Measurements from ENCODE around the gene HMGCL.
"Not testable (repeated sequence)": the region's sequence is repeated elsewhere in the genome, so short reads cannot be mapped to it uniquely, and the experiment has no call there.

HMGCL gene

GRCh38 chr1:23790696-23791515 is 34.3 kb downstream of the HMGCL start, which contains the start of gene LYPLA2:
Gene LYPLA2 (plus strand): TSS chr1:23791145. CDS start chr1:23792683, 1,538 bp downstream.
- Histone ChIP-seq H3K9me3 (ENCODE audit: control insufficient read depth, insufficient read depth, low read length) (no peaks in the 10 kb centered on the region), H3K9ac (ENCODE audit: low read depth, low read length) (no peak within 1 kb of the TSS), H3K4me3 (ENCODE audit: low read depth, low read length) (peak within 1 kb of the TSS; percentile 85), H3K27me3 (ENCODE audit: control insufficient read depth, insufficient read depth, low read length) (no peaks in the 10 kb centered on the region), H3K36me3 (ENCODE audit: control insufficient read depth, insufficient read depth, low read length) (peaks cover 47% of the 10 kb centered on the region), H3K4me1 (ENCODE audit: control insufficient read depth, insufficient read depth, low read length) (peaks cover 10% of the 10 kb centered on the region), H3K27ac (ENCODE audit: low read depth, low read length) (peak within 1 kb of the TSS; percentile 79)

- Histone ChIP-seq H3K27me3 (ENCODE audit: control insufficient read depth, insufficient read depth, low read length) (no peaks in the 10 kb centered on the region), H3K9me3 (ENCODE audit: control insufficient read depth, insufficient read depth, low read length) (no peaks in the 10 kb centered on the region), H3K9ac (ENCODE audit: low read depth, low read length) (no peak overlapping the region), H3K27ac (ENCODE audit: low read depth, low read length) (no peak overlapping the region), H3K4me1 (ENCODE audit: control insufficient read depth, insufficient read depth, low read length) (peaks cover 10% of the 10 kb centered on the region), H3K36me3 (ENCODE audit: control insufficient read depth, insufficient read depth, low read length) (peaks cover 48% of the 10 kb centered on the region), H3K4me3 (ENCODE audit: low read depth, low read length) (no peak overlapping the region)
These were observed 36.5 kb downstream of the HMGCL start for GRCh38 chr1:23788695-23789094.

GRCh38 chr1:23787701-23788100 is 37.5 kb downstream of the HMGCL start:
- H3K4me3 ChIP-seq (ENCODE audit: low read depth, low read length), result no peak overlapping the region
- peaks cover 40% of the 10 kb centered on the region for H3K36me3 ChIP-seq (ENCODE audit: control insufficient read depth, insufficient read depth, low read length)
- no peaks in the 10 kb centered on the region for H3K9me3 ChIP-seq (ENCODE audit: control insufficient read depth, insufficient read depth, low read length)
- H3K9ac ChIP-seq (ENCODE audit: low read depth, low read length), result no peak overlapping the region
- peaks cover 10% of the 10 kb centered on the region for H3K4me1 ChIP-seq (ENCODE audit: control insufficient read depth, insufficient read depth, low read length)
- H3K27ac ChIP-seq (ENCODE audit: low read depth, low read length), result no peak overlapping the region
- no peaks in the 10 kb centered on the region for H3K27me3 ChIP-seq (ENCODE audit: control insufficient read depth, insufficient read depth, low read length)

- Histone ChIP-seq H3K36me3 (ENCODE audit: control insufficient read depth, insufficient read depth, low read length) (peaks cover 62% of the 10 kb centered on the region), H3K4me3 (ENCODE audit: low read depth, low read length) (no peak overlapping the region), H3K9ac (ENCODE audit: low read depth, low read length) (no peak overlapping the region), H3K27me3 (ENCODE audit: control insufficient read depth, insufficient read depth, low read length) (no peaks in the 10 kb centered on the region), H3K4me1 (ENCODE audit: control insufficient read depth, insufficient read depth, low read length) (no peaks in the 10 kb centered on the region), H3K27ac (ENCODE audit: low read depth, low read length) (no peak overlapping the region), H3K9me3 (ENCODE audit: control insufficient read depth, insufficient read depth, low read length) (no peaks in the 10 kb centered on the region)
These were observed 40.4 kb downstream of the HMGCL start for GRCh38 chr1:23784846-23785245.

GRCh38 chr1:23783141-23783540 is 42.1 kb downstream of the HMGCL start:
- not testable (repeated sequence) for H3K4me3 ChIP-seq (ENCODE audit: low read depth, low read length); H3K9ac ChIP-seq (ENCODE audit: low read depth, low read length); H3K27ac ChIP-seq (ENCODE audit: low read depth, low read length); H3K27me3 ChIP-seq (ENCODE audit: control insufficient read depth, insufficient read depth, low read length); H3K4me1 ChIP-seq (ENCODE audit: control insufficient read depth, insufficient read depth, low read length); H3K9me3 ChIP-seq (ENCODE audit: control insufficient read depth, insufficient read depth, low read length)
- peaks cover 67% of the 10 kb centered on the region for H3K36me3 ChIP-seq (ENCODE audit: control insufficient read depth, insufficient read depth, low read length)

- Histone ChIP-seq H3K9me3 (ENCODE audit: control insufficient read depth, insufficient read depth, low read length) (no peaks in the 10 kb centered on the region), H3K27me3 (ENCODE audit: control insufficient read depth, insufficient read depth, low read length) (no peaks in the 10 kb centered on the region), H3K9ac (ENCODE audit: low read depth, low read length) (no peak overlapping the region), H3K4me1 (ENCODE audit: control insufficient read depth, insufficient read depth, low read length) (peaks cover 10% of the 10 kb centered on the region; the same call in 1 of the 2 replicates), H3K36me3 (ENCODE audit: control insufficient read depth, insufficient read depth, low read length) (peaks cover 36% of the 10 kb centered on the region), H3K27ac (ENCODE audit: low read depth, low read length) (no peak overlapping the region), H3K4me3 (ENCODE audit: low read depth, low read length) (no peak overlapping the region)
These were observed 45.3 kb downstream of the HMGCL start for GRCh38 chr1:23779826-23780371.

GRCh38 chr1:23777979-23778814 is 47.0 kb downstream of the HMGCL start, which contains the start of gene PITHD1:
Gene PITHD1 (plus strand): TSS chr1:23778418. CDS start chr1:23778516, 98 bp downstream.
- Histone ChIP-seq H3K9ac (ENCODE audit: low read depth, low read length) (peak within 1 kb of the TSS; percentile 83), H3K4me3 (ENCODE audit: low read depth, low read length) (peak within 1 kb of the TSS; percentile 92), H3K27ac (ENCODE audit: low read depth, low read length) (peak within 1 kb of the TSS; percentile 77), H3K9me3 (ENCODE audit: control insufficient read depth, insufficient read depth, low read length) (no peaks in the 10 kb centered on the region), H3K27me3 (ENCODE audit: control insufficient read depth, insufficient read depth, low read length) (no peaks in the 10 kb centered on the region), H3K36me3 (ENCODE audit: control insufficient read depth, insufficient read depth, low read length) (peaks cover 28% of the 10 kb centered on the region), H3K4me1 (ENCODE audit: control insufficient read depth, insufficient read depth, low read length) (peaks cover 10% of the 10 kb centered on the region; the same call in 1 of the 2 replicates)

GRCh38 chr1:23776217-23776616 is 49.0 kb downstream of the HMGCL start:
- H3K9ac ChIP-seq (ENCODE audit: low read depth, low read length), result no peak overlapping the region
- no peak overlapping the region for H3K27ac ChIP-seq (ENCODE audit: low read depth, low read length)
- H3K9me3 ChIP-seq (ENCODE audit: control insufficient read depth, insufficient read depth, low read length), result no peaks in the 10 kb centered on the region
- no peak overlapping the region for H3K4me3 ChIP-seq (ENCODE audit: low read depth, low read length)
- peaks cover 10% of the 10 kb centered on the region; the same call in 1 of the 2 replicates for H3K4me1 ChIP-seq (ENCODE audit: control insufficient read depth, insufficient read depth, low read length)
- H3K36me3 ChIP-seq (ENCODE audit: control insufficient read depth, insufficient read depth, low read length), result peaks cover 24% of the 10 kb centered on the region
- no peaks in the 10 kb centered on the region for H3K27me3 ChIP-seq (ENCODE audit: control insufficient read depth, insufficient read depth, low read length)

- Histone ChIP-seq H3K36me3 (ENCODE audit: control insufficient read depth, insufficient read depth, low read length) (peaks cover 8% of the 10 kb centered on the region; the same call in 1 of the 2 replicates), H3K4me3 (ENCODE audit: low read depth, low read length) (no peak overlapping the region), H3K9ac (ENCODE audit: low read depth, low read length) (no peak overlapping the region), H3K4me1 (ENCODE audit: control insufficient read depth, insufficient read depth, low read length) (peaks cover 6% of the 10 kb centered on the region; the same call in 1 of the 2 replicates), H3K9me3 (ENCODE audit: control insufficient read depth, insufficient read depth, low read length) (no peaks in the 10 kb centered on the region), H3K27me3 (ENCODE audit: control insufficient read depth, insufficient read depth, low read length) (no peaks in the 10 kb centered on the region), H3K27ac (ENCODE audit: low read depth, low read length) (no peak overlapping the region)
These were observed 50.9 kb downstream of the HMGCL start for GRCh38 chr1:23774174-23774880.

- Histone ChIP-seq H3K36me3 (ENCODE audit: control insufficient read depth, insufficient read depth, low read length) (peaks cover 18% of the 10 kb centered on the region; the same call in 1 of the 2 replicates), H3K4me1 (ENCODE audit: control insufficient read depth, insufficient read depth, low read length) (0 out of 2 replicates have a peak, but pooled peaks cover 3% of the 10 kb centered on the region), H3K4me3 (ENCODE audit: low read depth, low read length) (no peak overlapping the region), H3K27ac (ENCODE audit: low read depth, low read length) (no peak overlapping the region), H3K27me3 (ENCODE audit: control insufficient read depth, insufficient read depth, low read length) (no peaks in the 10 kb centered on the region), H3K9me3 (ENCODE audit: control insufficient read depth, insufficient read depth, low read length) (no peaks in the 10 kb centered on the region), H3K9ac (ENCODE audit: low read depth, low read length) (no peak overlapping the region)
These were observed 52.4 kb downstream of the HMGCL start for GRCh38 chr1:23772854-23773242.
